ENCODE measurements around the gene TOP2B.

Gene TOP2B

GRCh38 chr3:25586167-25586505 lies 78.6 kb downstream of the TOP2B start:
- H3F3A ChIP-seq (ENCODE audit: insufficient read depth, low read length), result no peaks in the 10 kb centered on the region
- H3K4me1 ChIP-seq (ENCODE audit: insufficient read depth, low read length, severe bottlenecking), result no peaks in the 10 kb centered on the region
- H3K27ac ChIP-seq (ENCODE audit: low read depth, low read length, poor library complexity, severe bottlenecking), result no peak overlapping the region
- H3K4me2 ChIP-seq (ENCODE audit: low read length), result no peak overlapping the region
- H3K4me3 ChIP-seq (ENCODE audit: low read depth, low read length, poor library complexity, severe bottlenecking), result no peak overlapping the region
- no peaks in the 10 kb centered on the region for H3K9me3 ChIP-seq (ENCODE audit: low read length)
- no peaks in the 10 kb centered on the region for H4K20me1 ChIP-seq (ENCODE audit: insufficient read depth, low read length)
- H3K9me2 ChIP-seq (ENCODE audit: low read depth, low read length), result no peaks in the 10 kb centered on the region
- no peak overlapping the region for H2AFZ ChIP-seq (ENCODE audit: low read length)
- no peaks in the 10 kb centered on the region for H3K79me2 ChIP-seq (ENCODE audit: insufficient read depth, low read length)
- no peaks in the 10 kb centered on the region for H3K27me3 ChIP-seq (ENCODE audit: insufficient read depth, low read length)
- no peak for TF ChIP-seq CTCF (IDR thresholded peaks at IDR 0.05; ENCODE audit: low read length)
- no peak for TF ChIP-seq EZH2 (IDR thresholded peaks at IDR 0.05; ENCODE audit: borderline replicate concordance, low read length)
- no peaks in the 10 kb centered on the region for H3K36me3 ChIP-seq (ENCODE audit: insufficient read depth, low read length)
- no peak overlapping the region for H3K9ac ChIP-seq (ENCODE audit: low read length)

GRCh38 chr3:25585361-25586166 lies 79.1 kb downstream of the TOP2B start:
- H3K9me3 ChIP-seq (ENCODE audit: low read length), result no peaks in the 10 kb centered on the region
- H3F3A ChIP-seq (ENCODE audit: insufficient read depth, low read length), result no peaks in the 10 kb centered on the region
- no peaks in the 10 kb centered on the region for H3K36me3 ChIP-seq (ENCODE audit: insufficient read depth, low read length)
- no peak overlapping the region for H2AFZ ChIP-seq (ENCODE audit: low read length)
- no peak overlapping the region for H3K27ac ChIP-seq (ENCODE audit: low read depth, low read length, poor library complexity, severe bottlenecking)
- H3K79me2 ChIP-seq (ENCODE audit: insufficient read depth, low read length), result no peaks in the 10 kb centered on the region
- H3K4me1 ChIP-seq (ENCODE audit: insufficient read depth, low read length, severe bottlenecking), result no peaks in the 10 kb centered on the region
- TF ChIP-seq EZH2 (IDR thresholded peaks at IDR 0.05; ENCODE audit: borderline replicate concordance, low read length) (no peak), CTCF (IDR thresholded peaks at IDR 0.05; ENCODE audit: low read length) (no peak)
- no peak overlapping the region for H3K4me2 ChIP-seq (ENCODE audit: low read length)
- H3K4me3 ChIP-seq (ENCODE audit: low read depth, low read length, poor library complexity, severe bottlenecking), result no peak overlapping the region
- H3K9ac ChIP-seq (ENCODE audit: low read length), result no peak overlapping the region
- no peaks in the 10 kb centered on the region for H3K9me2 ChIP-seq (ENCODE audit: low read depth, low read length)
- H3K27me3 ChIP-seq (ENCODE audit: insufficient read depth, low read length), result no peaks in the 10 kb centered on the region
- no peaks in the 10 kb centered on the region for H4K20me1 ChIP-seq (ENCODE audit: insufficient read depth, low read length)

GRCh38 chr3:25584011-25584789 lies 80.5 kb downstream of the TOP2B start:
- H3K27me3 ChIP-seq (ENCODE audit: insufficient read depth, low read length), result no peaks in the 10 kb centered on the region
- H2AFZ ChIP-seq (ENCODE audit: low read length), result no peak overlapping the region
- H3K9me3 ChIP-seq (ENCODE audit: low read length), result no peaks in the 10 kb centered on the region
- no peak overlapping the region for H3K4me2 ChIP-seq (ENCODE audit: low read length)
- no peak overlapping the region for H3K9ac ChIP-seq (ENCODE audit: low read length)
- TF ChIP-seq CTCF (IDR thresholded peaks at IDR 0.05; ENCODE audit: low read length) (no peak), EZH2 (IDR thresholded peaks at IDR 0.05; ENCODE audit: borderline replicate concordance, low read length) (no peak)
- no peaks in the 10 kb centered on the region for H3F3A ChIP-seq (ENCODE audit: insufficient read depth, low read length)
- no peak overlapping the region for H3K27ac ChIP-seq (ENCODE audit: low read depth, low read length, poor library complexity, severe bottlenecking)
- no peaks in the 10 kb centered on the region for H3K79me2 ChIP-seq (ENCODE audit: insufficient read depth, low read length)
- H4K20me1 ChIP-seq (ENCODE audit: insufficient read depth, low read length), result no peaks in the 10 kb centered on the region
- no peaks in the 10 kb centered on the region for H3K9me2 ChIP-seq (ENCODE audit: low read depth, low read length)
- H3K4me3 ChIP-seq (ENCODE audit: low read depth, low read length, poor library complexity, severe bottlenecking), result no peak overlapping the region
- H3K4me1 ChIP-seq (ENCODE audit: insufficient read depth, low read length, severe bottlenecking), result no peaks in the 10 kb centered on the region
- H3K36me3 ChIP-seq (ENCODE audit: insufficient read depth, low read length), result no peaks in the 10 kb centered on the region
